IMR-90 (cell line): Measurements from ENCODE around the gene POLR2F. TPM values are rescaled to one million over a fixed set of nuclear protein-coding genes. Genes with fewer than 3 reads are reported as not detected.

ENCODE experiments used
- ATAC-seq: fragments of 200-7000 bp; cut with Tn5 transposase; 2 replicates; pipeline ENCODE4 v1.9.1; 2020; ENCODE audit warnings: low read depth, mild to moderate bottlenecking, moderate library complexity
- BruUV-seq: library from RNA; stranded (reverse); fragments of 400-500 nt; replicated peaks from 2 replicates; lab custom pipeline; 2021; lab: Mats Ljungman, UMichigan
- CTCF ChIA-PET: fragments of 300-600 bp; formaldehyde crosslinking; extraction: SDS; loops from one replicate; lab custom pipeline; 2021; ENCODE audit warnings: antibody characterized with exemption; lab: Yijun Ruan, JAX
- POLR2A ChIA-PET: fragments of 300-600 bp; sonication (Branson Sonifier 250); formaldehyde crosslinking; loops from one replicate; lab custom pipeline; 2022; ENCODE audit warnings: antibody characterized with exemption; ENCODE audit not compliant: unreplicated experiment; lab: Charles Lee
- DNase-seq: peaks from one replicate; pipeline ENCODE4 v3.0.0; 2013
- H2AFZ ChIP-seq: replicated peaks from 2 replicates; pipeline ENCODE3; 2013; ENCODE audit warnings: low read length, mild to moderate bottlenecking; ENCODE audit not compliant: poor library complexity
- H2AK5ac ChIP-seq: 2 replicates; pipeline ENCODE4 v1.6.1; 2013; ENCODE audit warnings: low read depth, low read length, inconsistent platforms
- H2AK9ac ChIP-seq: replicated peaks from 2 replicates; pipeline ENCODE3; 2013; ENCODE audit warnings: mild to moderate bottlenecking, low read depth, low read length, moderate library complexity; ENCODE audit not compliant: poor library complexity
- H2BK120ac ChIP-seq: 2 replicates; pipeline ENCODE4 v1.6.1; 2013; ENCODE audit warnings: low read depth, low read length, inconsistent platforms
- H2BK15ac ChIP-seq: 3 replicates; pipeline ENCODE4 v1.6.1; 2013; ENCODE audit warnings: low read depth, low read length, inconsistent platforms
- H2BK20ac ChIP-seq: 2 replicates; pipeline ENCODE4 v1.6.1; 2013; ENCODE audit warnings: low read depth, mild to moderate bottlenecking, inconsistent platforms, low read length, moderate library complexity
- H2BK5ac ChIP-seq: 2 replicates; pipeline ENCODE4 v1.6.1; 2013; ENCODE audit warnings: mild to moderate bottlenecking, low read depth, low read length, inconsistent platforms; ENCODE audit not compliant: poor library complexity, severe bottlenecking
- H3K14ac ChIP-seq: replicated peaks from 2 replicates; pipeline ENCODE4 v1.6.1; 2013; ENCODE audit warnings: low read depth, low read length, inconsistent platforms
- H3K18ac ChIP-seq: 2 replicates; pipeline ENCODE4 v1.6.1; 2013; ENCODE audit warnings: low read depth, low read length, control low read depth
- H3K23ac ChIP-seq: 2 replicates; pipeline ENCODE4 v1.6.1; 2013; ENCODE audit warnings: low read depth, low read length, inconsistent platforms
- H3K27ac ChIP-seq: 2 replicates; pipeline ENCODE4 v1.5.1; 2013; ENCODE audit warnings: mild to moderate bottlenecking, control low read depth, low read length; ENCODE audit not compliant: insufficient read depth
- H3K27me3 ChIP-seq: 2 replicates; pipeline ENCODE4 v1.6.1; 2013; ENCODE audit warnings: low read length; ENCODE audit not compliant: control insufficient read depth, insufficient read depth
- H3K36me3 ChIP-seq: 2 replicates; pipeline ENCODE4 v1.6.1; 2013; ENCODE audit warnings: low read length, mixed read lengths; ENCODE audit not compliant: control insufficient read depth, insufficient read depth
- H3K4ac ChIP-seq: 2 replicates; pipeline ENCODE4 v1.6.1; 2013; ENCODE audit warnings: low read depth, low read length, inconsistent platforms
- H3K4me1 ChIP-seq: 2 replicates; pipeline ENCODE4 v1.6.1; 2013; ENCODE audit warnings: low read length, mixed read lengths; ENCODE audit not compliant: control insufficient read depth, insufficient read depth
- H3K4me2 ChIP-seq: 2 replicates; pipeline ENCODE4 v1.6.1; 2013; ENCODE audit warnings: low read depth, mild to moderate bottlenecking, control low read depth, low read length, moderate library complexity
- H3K4me3 ChIP-seq: 2 replicates; pipeline ENCODE4 v1.5.1; 2013; ENCODE audit warnings: low read depth, mild to moderate bottlenecking, control low read depth, low read length, moderate library complexity; ENCODE audit not compliant: insufficient read depth
- H3K56ac ChIP-seq: 2 replicates; pipeline ENCODE4 v1.6.1; 2013; ENCODE audit warnings: low read length, inconsistent platforms; ENCODE audit not compliant: insufficient read depth; ENCODE audit errors: extremely low read depth
- H3K79me1 ChIP-seq, 2 experiments: 2 replicates each; pipeline ENCODE4 v1.6.1; 2013; ENCODE audit warnings: low read length in 2 of 2, inconsistent platforms in 1 of 2, low read depth in 1 of 2
- H3K9ac ChIP-seq: 2 replicates; pipeline ENCODE4 v1.6.1; 2013; ENCODE audit warnings: low read depth, low read length, control low read depth
- H3K9me1 ChIP-seq: 2 replicates; pipeline ENCODE4 v1.6.1; 2013; ENCODE audit warnings: low read length, inconsistent platforms; ENCODE audit not compliant: insufficient read depth
- H3K9me3 ChIP-seq: 2 replicates; pipeline ENCODE4 v1.6.1; 2013; ENCODE audit warnings: low read length; ENCODE audit not compliant: control insufficient read depth, insufficient read depth
- H4K20me1 ChIP-seq: 2 replicates; pipeline ENCODE4 v1.6.1; 2013; ENCODE audit warnings: low read length, inconsistent platforms; ENCODE audit not compliant: insufficient read depth
- H4K5ac ChIP-seq: 2 replicates; pipeline ENCODE4 v1.6.1; 2013; ENCODE audit warnings: mild to moderate bottlenecking, low read depth, low read length, control low read depth
- H4K8ac ChIP-seq, 2 experiments: 2 replicates each; pipeline ENCODE4 v1.6.1; 2013; ENCODE audit warnings: low read depth in 2 of 2, low read length in 2 of 2, control low read depth in 1 of 2, inconsistent platforms in 1 of 2
- H4K91ac ChIP-seq: 2 replicates; pipeline ENCODE4 v1.6.1; 2013; ENCODE audit warnings: low read depth, low read length, inconsistent platforms; ENCODE audit not compliant: insufficient read depth
- BHLHE40 ChIP-seq: fragments of 150-350 bp; IDR thresholded peaks from 2 replicates; pipeline ENCODE4 v1.6.1; 2016; ENCODE audit warnings: mild to moderate bottlenecking, low read depth, low read length
- CEBPB ChIP-seq: IDR thresholded peaks from 2 replicates; pipeline ENCODE4 v1.6.1; 2012; ENCODE audit warnings: low read depth, low read length, improper control_type of control experiment
- CHD1 ChIP-seq: IDR thresholded peaks from 2 replicates; pipeline ENCODE4 v1.6.1; 2012; ENCODE audit warnings: low read depth, low read length, improper control_type of control experiment
- FOS ChIP-seq: fragments of 150-350 bp; IDR thresholded peaks from 2 replicates; pipeline ENCODE4 v1.6.1; 2016; ENCODE audit warnings: low read depth, low read length
- MAFK ChIP-seq: IDR thresholded peaks from 2 replicates; pipeline ENCODE4 v1.6.1; 2012; ENCODE audit warnings: low read depth, low read length, improper control_type of control experiment
- MAZ ChIP-seq: IDR thresholded peaks from 2 replicates; pipeline ENCODE4 v1.6.1; 2012; ENCODE audit warnings: low read depth, mild to moderate bottlenecking, low read length, improper control_type of control experiment, moderate library complexity, borderline replicate concordance
- POLR2A ChIP-seq: IDR thresholded peaks from 2 replicates; pipeline ENCODE4 v1.6.1; 2012; ENCODE audit warnings: mild to moderate bottlenecking, low read depth, low read length
- RAD21 ChIP-seq: IDR thresholded peaks from 2 replicates; pipeline ENCODE4 v1.6.1; 2012; ENCODE audit warnings: low read length, improper control_type of control experiment
- RCOR1 ChIP-seq: IDR thresholded peaks from 2 replicates; pipeline ENCODE4 v1.6.1; 2012; ENCODE audit warnings: mild to moderate bottlenecking, low read length, improper control_type of control experiment; ENCODE audit not compliant: insufficient replicate concordance
- RFX5 ChIP-seq: IDR thresholded peaks from 2 replicates; pipeline ENCODE4 v1.8.0; 2012; ENCODE audit warnings: low read depth, mild to moderate bottlenecking, low read length, moderate library complexity
- SMC3 ChIP-seq: fragments of 150-350 bp; IDR thresholded peaks from 2 replicates; pipeline ENCODE4 v1.6.1; 2016; ENCODE audit warnings: low read depth, mild to moderate bottlenecking, antibody characterized with exemption, low read length, moderate library complexity
- WGBS, 2 experiments: methylation state at CpG; one replicate each; pipeline versions ENCODE4 v1.1.5 to v1.1.7; 2013; ENCODE audit warnings: missing lambda C conversion rate in 2 of 2; ENCODE audit not compliant: insufficient read length in 1 of 2; ENCODE audit errors: extremely low coverage in 2 of 2; 5-methylcytosine and 5-hydroxymethylcytosine counted together
- dilution Hi-C: fragments of 300-500 bp; cut with HindIII; formaldehyde crosslinking; loops from one replicate; pipeline ENCODE4 v1.14.3; 2018; ENCODE audit warnings: low sequenced_read_pairs; ENCODE audit not compliant: unreplicated experiment
- in situ Hi-C: fragments of 300-500 bp; cut with MboI; formaldehyde crosslinking; loops from 3 replicates; pipeline ENCODE4 v1.14.3; 2019; ENCODE audit warnings: low sequenced_read_pairs, inconsistent platforms, mixed read lengths
- intact Hi-C: fragments of 100-400 bp; cut with micrococcal nuclease; formaldehyde crosslinking; loops from 2 replicates; pipeline ENCODE4 v1.10.0; 2022
- polyA plus RNA-seq, 3 experiments: library from polyadenylated mRNA; depleted of rRNA; stranded (reverse); fragments of >200 nt; gene quantifications; 2 replicates each; pipeline ENCODE4 v1.2.3, GENCODE V29; 2012; ENCODE audit warnings: low replicate concordance in 1 of 3
- total RNA-seq: library from RNA; depleted of rRNA; stranded (reverse); fragments of >200 nt; gene quantifications from 2 replicates; pipeline ENCODE4 v1.2.3, GENCODE V29; 2012
- TF ChIP-seq, protein P1 (sequence below): fragments of 150-350 bp; IDR thresholded peaks from 2 replicates; pipeline ENCODE4 v1.6.1; 2016; ENCODE audit warnings: low read depth, mild to moderate bottlenecking, low read length, moderate library complexity, borderline replicate concordance
- TF ChIP-seq, protein P2 (sequence below): fragments of 150-350 bp; IDR thresholded peaks from 2 replicates; pipeline ENCODE4 v1.6.1; 2017; ENCODE audit warnings: mild to moderate bottlenecking, antibody characterized with exemption, low read length, low read depth
- TF ChIP-seq, protein P3 (sequence below): conservative IDR thresholded peaks from 2 replicates; pipeline ENCODE4 v1.5.1; 2012; ENCODE audit warnings: mild to moderate bottlenecking, low read depth, low read length, improper control_type of control experiment

Gene POLR2F
- total and polyA plus RNA-seq, 2 of the 4 experiments (the other 2 are of a cell fraction) = 26.0 to 147 TPM

DNA sequence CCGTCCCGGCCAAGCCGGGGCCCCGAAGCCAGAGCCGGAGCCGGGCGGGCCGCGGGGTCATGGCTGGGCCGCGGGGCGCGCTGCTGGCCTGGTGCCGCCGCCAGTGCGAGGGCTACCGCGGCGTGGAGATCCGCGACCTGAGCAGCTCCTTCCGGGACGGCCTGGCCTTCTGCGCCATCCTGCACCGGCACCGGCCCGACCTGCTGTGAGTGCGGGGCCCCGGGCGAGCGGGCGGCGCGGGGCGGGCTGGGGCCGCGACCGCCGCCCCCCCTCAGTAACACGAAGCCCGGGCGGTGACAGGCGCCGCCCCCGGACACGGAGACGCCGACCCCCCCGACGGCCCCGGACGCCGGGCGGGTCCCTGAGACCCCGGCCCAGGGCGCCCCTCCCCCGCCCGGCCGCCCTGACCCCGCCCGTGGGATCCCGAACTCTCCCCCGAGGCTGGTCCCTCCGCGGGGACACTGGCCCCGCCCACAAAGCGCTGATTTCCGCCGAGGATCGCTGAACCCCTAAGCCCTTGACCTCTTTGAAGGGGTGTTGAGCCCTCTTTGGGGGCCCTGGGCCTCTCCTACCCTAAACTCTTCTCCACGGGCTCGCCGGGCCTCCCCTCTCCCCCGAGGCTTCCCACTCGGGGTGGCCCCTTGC is 47.0 kb upstream of the POLR2F start:
- ChIA-PET CTCF (interaction anchor here (1.1 to 1.2 kb wide), 2 partner anchors 25 to 88 kb away, joined by 4 to 6 read pairs; no protein-coding TSS in a partner anchor), POLR2A (interaction anchor here (0.6 to 0.7 kb wide), 2 partner anchors 48 to 84 kb away, joined by 3 to 14 read pairs; no protein-coding TSS in a partner anchor)
- H3K4ac ChIP-seq = peak overlapping the region; percentile 82
- peaks cover 18 to 44% of the 10 kb centered on the region in 2 experiments for H3K79me1 ChIP-seq
- peaks cover 30% of the 10 kb centered on the region for H3K9me1 ChIP-seq
- no peak overlapping the region for H3K18ac ChIP-seq
- no peak overlapping the region for H2BK20ac ChIP-seq
- no TSS peak for BruUV-seq
- peak overlapping the region; percentile 52 for H4K5ac ChIP-seq
- H3K23ac ChIP-seq = peak overlapping the region; percentile 39; the same call in 1 of the 2 replicates
- no peaks in the 10 kb centered on the region for H3K9me3 ChIP-seq
- peak overlapping the region; percentile 97 for H3K4me3 ChIP-seq
- H3K14ac ChIP-seq = peak overlapping the region; percentile 86
- H2BK15ac ChIP-seq = no peak overlapping the region; the same call in 2 of the 3 replicates
- H3K4me1 ChIP-seq = peaks cover 24% of the 10 kb centered on the region
- peak overlapping the region; percentile 85 for H3K4me2 ChIP-seq
- H3K56ac ChIP-seq = no peak overlapping the region
- TF ChIP-seq SMC3 (no peak), RCOR1 (no peak), CEBPB (no peak), BHLHE40 (no peak), MAZ (no peak), FOS (no peak), MAFK (no peak), RFX5 (no peak), RAD21 (no peak), POLR2A (no peak; the same call in 1 of the 2 replicates), CHD1 (no peak)
- TF ChIP-seq, protein P1, sequence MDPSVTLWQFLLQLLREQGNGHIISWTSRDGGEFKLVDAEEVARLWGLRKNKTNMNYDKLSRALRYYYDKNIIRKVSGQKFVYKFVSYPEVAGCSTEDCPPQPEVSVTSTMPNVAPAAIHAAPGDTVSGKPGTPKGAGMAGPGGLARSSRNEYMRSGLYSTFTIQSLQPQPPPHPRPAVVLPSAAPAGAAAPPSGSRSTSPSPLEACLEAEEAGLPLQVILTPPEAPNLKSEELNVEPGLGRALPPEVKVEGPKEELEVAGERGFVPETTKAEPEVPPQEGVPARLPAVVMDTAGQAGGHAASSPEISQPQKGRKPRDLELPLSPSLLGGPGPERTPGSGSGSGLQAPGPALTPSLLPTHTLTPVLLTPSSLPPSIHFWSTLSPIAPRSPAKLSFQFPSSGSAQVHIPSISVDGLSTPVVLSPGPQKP = no peak
- TF ChIP-seq, protein P2, sequence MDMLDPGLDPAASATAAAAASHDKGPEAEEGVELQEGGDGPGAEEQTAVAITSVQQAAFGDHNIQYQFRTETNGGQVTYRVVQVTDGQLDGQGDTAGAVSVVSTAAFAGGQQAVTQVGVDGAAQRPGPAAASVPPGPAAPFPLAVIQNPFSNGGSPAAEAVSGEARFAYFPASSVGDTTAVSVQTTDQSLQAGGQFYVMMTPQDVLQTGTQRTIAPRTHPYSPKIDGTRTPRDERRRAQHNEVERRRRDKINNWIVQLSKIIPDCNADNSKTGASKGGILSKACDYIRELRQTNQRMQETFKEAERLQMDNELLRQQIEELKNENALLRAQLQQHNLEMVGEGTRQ = no peak
- TF ChIP-seq, protein P3, sequence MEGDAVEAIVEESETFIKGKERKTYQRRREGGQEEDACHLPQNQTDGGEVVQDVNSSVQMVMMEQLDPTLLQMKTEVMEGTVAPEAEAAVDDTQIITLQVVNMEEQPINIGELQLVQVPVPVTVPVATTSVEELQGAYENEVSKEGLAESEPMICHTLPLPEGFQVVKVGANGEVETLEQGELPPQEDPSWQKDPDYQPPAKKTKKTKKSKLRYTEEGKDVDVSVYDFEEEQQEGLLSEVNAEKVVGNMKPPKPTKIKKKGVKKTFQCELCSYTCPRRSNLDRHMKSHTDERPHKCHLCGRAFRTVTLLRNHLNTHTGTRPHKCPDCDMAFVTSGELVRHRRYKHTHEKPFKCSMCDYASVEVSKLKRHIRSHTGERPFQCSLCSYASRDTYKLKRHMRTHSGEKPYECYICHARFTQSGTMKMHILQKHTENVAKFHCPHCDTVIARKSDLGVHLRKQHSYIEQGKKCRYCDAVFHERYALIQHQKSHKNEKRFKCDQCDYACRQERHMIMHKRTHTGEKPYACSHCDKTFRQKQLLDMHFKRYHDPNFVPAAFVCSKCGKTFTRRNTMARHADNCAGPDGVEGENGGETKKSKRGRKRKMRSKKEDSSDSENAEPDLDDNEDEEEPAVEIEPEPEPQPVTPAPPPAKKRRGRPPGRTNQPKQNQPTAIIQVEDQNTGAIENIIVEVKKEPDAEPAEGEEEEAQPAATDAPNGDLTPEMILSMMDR = no peak
- in situ Hi-C loops = no loop called here
- peak overlapping the region; percentile 80 for H3K27ac ChIP-seq
- H3K27me3 ChIP-seq = no peaks in the 10 kb centered on the region
- H4K20me1 ChIP-seq = peaks cover 35% of the 10 kb centered on the region
- peak overlapping the region in 1 of 2 experiments; percentile 81; a peak in 1 of 4 replicates for H4K8ac ChIP-seq
- H3K36me3 ChIP-seq = no peaks in the 10 kb centered on the region
- H2BK120ac ChIP-seq = no peak overlapping the region
- H2AFZ ChIP-seq = peak overlapping the region; percentile 95
- ATAC-seq (peak; percentile 16), DNase-seq (no peak)
- peak overlapping the region; percentile 97 for H2AK9ac ChIP-seq
- peak overlapping the region; percentile 94 for H2BK5ac ChIP-seq
- intact Hi-C loops = no loop called here
- peak overlapping the region; percentile 69 for H4K91ac ChIP-seq
- peak overlapping the region; percentile 86 for H2AK5ac ChIP-seq
- H3K9ac ChIP-seq = peak overlapping the region; percentile 75
- WGBS, 2 experiments = 1% methylated on average over 30 of the region's 75 CpGs; no CpG with 5 or more reads in 1 of the 2 experiments
- dilution Hi-C loops = no loop called here
